ENCODE data around the gene PPIB.
A peak's percentile ranks its signal among the peaks of the same experiment; 100 is the strongest.

The PPIB gene

DNA sequence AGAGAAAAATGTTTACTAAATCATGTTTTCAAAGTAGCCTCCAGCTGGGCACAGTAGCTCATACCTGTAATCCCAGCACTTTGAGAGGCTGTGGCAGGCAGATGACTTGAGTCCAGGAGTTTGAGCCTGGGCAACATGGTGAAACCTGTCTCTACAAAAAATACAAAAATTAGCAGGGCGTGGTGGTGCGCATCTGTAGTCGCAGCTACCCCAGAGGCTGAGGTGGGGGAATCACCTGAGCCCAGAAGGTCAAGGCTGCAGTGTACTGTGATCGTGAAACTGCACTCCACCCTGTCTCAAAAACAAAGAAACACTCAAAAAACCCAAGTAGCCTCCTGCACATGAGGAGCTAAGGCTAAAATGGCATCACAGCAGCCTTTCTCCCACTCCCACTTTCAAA is 1.6 kb upstream of the PPIB start:
- Mint-ChIP-seq H3K9me3 (no peaks in the 10 kb centered on the region), H3K27ac (peak overlapping the region; percentile 96), H3K36me3 (peaks cover 50% of the 10 kb centered on the region), H3K4me1 (peaks cover 29% of the 10 kb centered on the region), H3K4me3 (peak overlapping the region; percentile 75)
- no peak for DNase-seq (ENCODE audit: low spot score in 2 of 2)
- ATAC-seq, result no peak

DNA sequence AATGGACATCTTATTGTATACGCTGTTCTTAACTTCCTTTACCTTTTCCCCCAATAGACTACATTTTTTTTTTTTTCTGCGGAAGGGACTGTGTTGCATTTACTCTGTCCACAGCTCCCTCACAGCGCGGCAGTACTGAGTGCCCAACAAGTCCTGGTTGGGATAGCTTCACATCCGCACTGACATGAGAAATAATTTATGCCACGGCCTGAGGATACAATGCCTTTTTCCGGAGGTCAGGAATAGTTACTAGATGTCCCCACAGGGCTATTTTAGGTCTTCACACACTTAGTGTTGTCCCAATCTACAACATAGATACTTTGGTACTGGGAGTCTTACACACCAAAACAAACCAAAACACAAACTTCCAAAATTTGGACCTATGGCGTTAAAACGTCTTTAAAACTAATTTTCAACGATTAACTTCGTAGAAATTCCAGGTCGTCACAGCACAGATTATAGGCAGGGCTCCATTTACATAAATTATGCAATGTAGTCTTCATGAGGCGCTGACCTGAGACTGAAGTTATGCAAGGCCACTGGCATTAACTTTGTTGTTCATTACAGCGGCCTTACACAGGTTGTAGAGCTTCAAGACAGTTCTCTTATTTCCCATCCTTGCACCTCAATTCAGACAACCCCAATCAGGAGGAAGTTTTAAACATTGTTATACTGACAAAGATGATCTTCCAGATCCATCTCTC is 989 bp upstream of the PPIB start:
- peak overlapping the region; percentile 75 for H3K4me3 Mint-ChIP-seq
- DNase-seq (ENCODE audit: low spot score in 2 of 2), result no peak
- peak overlapping the region; percentile 96 for H3K27ac Mint-ChIP-seq
- peaks cover 56% of the 10 kb centered on the region for H3K36me3 Mint-ChIP-seq
- no peaks in the 10 kb centered on the region for H3K9me3 Mint-ChIP-seq
- ATAC-seq, result no peak
- peaks cover 34% of the 10 kb centered on the region for H3K4me1 Mint-ChIP-seq

- Mint-ChIP-seq H3K4me3 (peak overlapping the region; percentile 75), H3K9me3 (no peaks in the 10 kb centered on the region), H3K36me3 (peaks cover 70% of the 10 kb centered on the region), H3K4me1 (peaks cover 46% of the 10 kb centered on the region), H3K27ac (peak overlapping the region; percentile 96)
- no peak for DNase-seq (ENCODE audit: low spot score in 2 of 2)
- peak; percentile 22 for ATAC-seq
These were observed 349 bp downstream of the PPIB start for GRCh38 chr15:64162478-64162868.

GRCh38 chr15:64161688-64162477 is 939 bp downstream of the PPIB start:
- Mint-ChIP-seq H3K4me1 (peaks cover 52% of the 10 kb centered on the region), H3K9me3 (no peaks in the 10 kb centered on the region), H3K27ac (peak overlapping the region; percentile 96), H3K36me3 (peaks cover 76% of the 10 kb centered on the region), H3K4me3 (peak overlapping the region; percentile 75)
- DNase-seq (ENCODE audit: low spot score in 2 of 2) (no peak), ATAC-seq (no peak)

GRCh38 chr15:64158363-64159134 is 4.3 kb downstream of the PPIB start:
- DNase-seq (ENCODE audit: low spot score in 2 of 2), result no peak
- H3K4me1 Mint-ChIP-seq, result peaks cover 51% of the 10 kb centered on the region
- no peaks in the 10 kb centered on the region for H3K9me3 Mint-ChIP-seq
- H3K36me3 Mint-ChIP-seq, result peaks cover 98% of the 10 kb centered on the region
- H3K4me3 Mint-ChIP-seq, result peak overlapping the region; percentile 5
- no peak for ATAC-seq
- H3K27ac Mint-ChIP-seq, result peak overlapping the region; percentile 93

DNA sequence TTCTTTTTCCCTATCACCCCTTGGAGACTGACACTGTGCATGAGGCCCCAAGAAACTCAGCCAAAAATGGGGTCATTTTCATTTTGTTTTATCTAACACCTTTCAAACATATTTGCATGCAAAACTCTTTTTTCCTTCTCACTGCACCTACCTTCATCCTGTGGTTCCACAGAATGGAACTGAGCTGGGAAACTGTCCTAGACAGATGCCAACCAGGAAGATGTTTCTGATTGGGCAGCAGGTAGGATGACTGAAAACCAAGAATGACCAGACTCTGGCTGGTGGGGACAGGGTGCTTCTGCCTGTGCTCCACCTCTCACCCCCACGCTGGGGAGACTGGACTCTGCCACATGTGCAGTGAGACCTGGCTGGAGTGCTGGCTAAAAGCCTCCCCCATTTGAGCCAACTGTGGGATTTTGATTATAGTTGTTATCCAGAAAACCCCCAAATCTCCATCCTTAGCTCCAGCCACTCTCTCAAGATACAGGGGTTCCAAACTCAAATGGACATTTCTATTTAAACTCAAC is 5.2 kb downstream of the PPIB start:
- Mint-ChIP-seq H3K4me1 (peaks cover 57% of the 10 kb centered on the region), H3K4me3 (no peak overlapping the region), H3K9me3 (no peaks in the 10 kb centered on the region), H3K36me3 (peaks cover 97% of the 10 kb centered on the region), H3K27ac (peak overlapping the region; percentile 93)
- ATAC-seq, result no peak
- DNase-seq (ENCODE audit: low spot score in 2 of 2), result no peak

GRCh38 chr15:64156652-64157331 is 6.0 kb downstream of the PPIB start:
- ATAC-seq, result no peak
- peaks cover 89% of the 10 kb centered on the region for H3K36me3 Mint-ChIP-seq
- no peak for DNase-seq (ENCODE audit: low spot score in 2 of 2)
- H3K27ac Mint-ChIP-seq, result peak overlapping the region; percentile 93
- no peaks in the 10 kb centered on the region for H3K9me3 Mint-ChIP-seq
- peaks cover 57% of the 10 kb centered on the region for H3K4me1 Mint-ChIP-seq
- no peak overlapping the region for H3K4me3 Mint-ChIP-seq

GRCh38 chr15:64155802-64156651 is 6.8 kb downstream of the PPIB start:
- Mint-ChIP-seq H3K4me1 (peaks cover 54% of the 10 kb centered on the region), H3K27ac (peak overlapping the region; percentile 27), H3K9me3 (no peaks in the 10 kb centered on the region), H3K36me3 (peaks cover 83% of the 10 kb centered on the region), H3K4me3 (no peak overlapping the region)
- ATAC-seq (no peak), DNase-seq (ENCODE audit: low spot score in 2 of 2) (no peak)

- Mint-ChIP-seq H3K9me3 (no peaks in the 10 kb centered on the region), H3K4me1 (peaks cover 54% of the 10 kb centered on the region), H3K27ac (peak overlapping the region; percentile 58), H3K36me3 (peaks cover 64% of the 10 kb centered on the region), H3K4me3 (peak overlapping the region; percentile 71)
- peak; percentile 97 to 98 for DNase-seq (ENCODE audit: low spot score in 2 of 2)
- peak; percentile 86 for ATAC-seq
These were observed 9.1 kb downstream of the PPIB start for GRCh38 chr15:64153480-64154367.

GRCh38 chr15:64152507-64153387 is 10.1 kb downstream of the PPIB start:
- H3K4me1 Mint-ChIP-seq, result peaks cover 44% of the 10 kb centered on the region
- peak overlapping the region; percentile 71 for H3K4me3 Mint-ChIP-seq
- H3K27ac Mint-ChIP-seq, result peak overlapping the region; percentile 58
- H3K9me3 Mint-ChIP-seq, result no peaks in the 10 kb centered on the region
- peaks cover 54% of the 10 kb centered on the region for H3K36me3 Mint-ChIP-seq
- no peak for ATAC-seq
- DNase-seq (ENCODE audit: low spot score in 2 of 2), result peak in 1 of 2 donors; percentile 61

- H3K9me3 Mint-ChIP-seq, result no peaks in the 10 kb centered on the region
- ATAC-seq (peak; percentile 4), DNase-seq (ENCODE audit: low spot score in 2 of 2) (peak; percentile 16 to 62)
- H3K4me3 Mint-ChIP-seq, result peak within 1 kb of the TSS; percentile 71
- H3K4me1 Mint-ChIP-seq, result peaks cover 37% of the 10 kb centered on the region
- H3K27ac Mint-ChIP-seq, result no peak within 1 kb of the TSS
- H3K36me3 Mint-ChIP-seq, result peaks cover 46% of the 10 kb centered on the region
These were observed 10.9 kb downstream of the PPIB start, which contains the start of gene SNX22 for GRCh38 chr15:64151727-64152506. SNX22 (plus strand) TSS chr15:64151731; CDS start chr15:64151776, 45 bp downstream.
